ENCODE results near the gene ZNF438.
"Not testable (repeated sequence)": the region's sequence is repeated elsewhere in the genome, so short reads cannot be mapped to it uniquely, and the experiment has no call there.

The ZNF438 gene

GRCh38 chr10:30806850-30807249 lies 224.8 kb downstream of the ZNF438 start:
- no peak for DNase-seq (ENCODE audit: low read depth, low spot score)

- no peak for DNase-seq (ENCODE audit: low read depth, low spot score)
Measured at GRCh38 chr10:30805061-30805460, 226.6 kb downstream of the ZNF438 start.

GRCh38 chr10:30804478-30805055 lies 227.1 kb downstream of the ZNF438 start:
- DNase-seq (ENCODE audit: low read depth, low spot score), result no peak

- no peak for DNase-seq (ENCODE audit: low read depth, low spot score)
Measured at GRCh38 chr10:30803892-30804322, 227.8 kb downstream of the ZNF438 start.

- DNase-seq (ENCODE audit: low read depth, low spot score), result no peak
Measured at GRCh38 chr10:30803058-30803457, 228.6 kb downstream of the ZNF438 start.

GRCh38 chr10:30800368-30800767 lies 231.3 kb downstream of the ZNF438 start:
- no peak for DNase-seq (ENCODE audit: low read depth, low spot score)

- no peak for DNase-seq (ENCODE audit: low read depth, low spot score)
Measured at GRCh38 chr10:30798646-30799185, 232.9 kb downstream of the ZNF438 start.

- DNase-seq (ENCODE audit: low read depth, low spot score), result not testable (repeated sequence)
Measured at GRCh38 chr10:30795024-30795423, 236.6 kb downstream of the ZNF438 start.

Data from iPS DF 19.7 (cell line).